Measurements from ENCODE around the gene SPPL2B.

Gene SPPL2B

GRCh38 chr19:2312820-2313501 lies 15.5 kb upstream of the SPPL2B start:
- POLR2A ChIA-PET, result no interaction called here
- no peak for TF ChIP-seq ELF4 (IDR thresholded peaks at IDR 0.05)
- TF ChIP-seq NFRKB (IDR thresholded peaks at IDR 0.05), result no peak
- no peak for TF ChIP-seq BHLHE40 (IDR thresholded peaks at IDR 0.05; ENCODE audit: borderline replicate concordance)
- no peak for TF ChIP-seq PKNOX1 (IDR thresholded peaks at IDR 0.05)
- TF ChIP-seq HDGF (IDR thresholded peaks at IDR 0.05; ENCODE audit: borderline replicate concordance), result no peak
- TF ChIP-seq TARDBP (IDR thresholded peaks at IDR 0.05), result no peak
- no peak for TF ChIP-seq FOXM1 (IDR thresholded peaks at IDR 0.05; ENCODE audit: borderline replicate concordance)
- TF ChIP-seq L3MBTL2 (conservative IDR thresholded peaks at IDR 0.05), result no peak
- TF ChIP-seq ZNF384 (IDR thresholded peaks at IDR 0.05), result no peak
- no peak for TF ChIP-seq FOXA1 (IDR thresholded peaks at IDR 0.05)
- no peak for TF ChIP-seq ARNT (IDR thresholded peaks at IDR 0.05)
- no peak for TF ChIP-seq CTBP1 (IDR thresholded peaks at IDR 0.05; ENCODE audit: borderline replicate concordance)
- no peak for DNase-seq (ENCODE audit: extremely low spot score)
- CTCF ChIA-PET, result no interaction called here

GRCh38 chr19:2315121-2315817 lies 13.2 kb upstream of the SPPL2B start:
- ChIA-PET POLR2A (interaction anchor here (0.5 to 1.2 kb wide), 3 partner anchors 12 to 273 kb away, joined by 3 read pairs; no protein-coding TSS in a partner anchor), CTCF (no interaction called here)
- no peak for DNase-seq (ENCODE audit: extremely low spot score)
- no peak for TF ChIP-seq ELF4 (IDR thresholded peaks at IDR 0.05)
- no peak for TF ChIP-seq FOXK2 (IDR thresholded peaks at IDR 0.05)
- TF ChIP-seq CTBP1 (IDR thresholded peaks at IDR 0.05; ENCODE audit: borderline replicate concordance), result no peak
- no peak for TF ChIP-seq HDGF (IDR thresholded peaks at IDR 0.05; ENCODE audit: borderline replicate concordance)
- TF ChIP-seq TARDBP (IDR thresholded peaks at IDR 0.05), result no peak
- TF ChIP-seq SP1 (IDR thresholded peaks at IDR 0.05), result no peak
- TF ChIP-seq BHLHE40 (IDR thresholded peaks at IDR 0.05; ENCODE audit: borderline replicate concordance), result no peak
- no peak for TF ChIP-seq NFRKB (IDR thresholded peaks at IDR 0.05)
- TF ChIP-seq ZNF384 (IDR thresholded peaks at IDR 0.05), result no peak
- no peak for TF ChIP-seq SUZ12 (IDR thresholded peaks at IDR 0.05)
- TF ChIP-seq PKNOX1 (IDR thresholded peaks at IDR 0.05), result no peak

GRCh38 chr19:2315818-2316353 lies 12.6 kb upstream of the SPPL2B start:
- ChIA-PET CTCF (interaction anchor here (0.5 to 1.1 kb wide), 2 partner anchors 14 to 175 kb away, joined by 4 to 5 read pairs; no protein-coding TSS in a partner anchor), POLR2A (interaction anchor here (0.5 to 2.2 kb wide), 3 partner anchors 12 to 273 kb away, joined by 3 to 7 read pairs (median 3); partner anchors contain the start of gene LSM7)
- DNase-seq (ENCODE audit: extremely low spot score), result no peak
- no peak for TF ChIP-seq ARNT (IDR thresholded peaks at IDR 0.05)
- no peak for TF ChIP-seq TARDBP (IDR thresholded peaks at IDR 0.05)
- TF ChIP-seq L3MBTL2 (conservative IDR thresholded peaks at IDR 0.05), result no peak
- no peak for TF ChIP-seq BHLHE40 (IDR thresholded peaks at IDR 0.05; ENCODE audit: borderline replicate concordance)
- no peak for TF ChIP-seq ELF4 (IDR thresholded peaks at IDR 0.05)
- no peak for TF ChIP-seq ZNF384 (IDR thresholded peaks at IDR 0.05)
- no peak for TF ChIP-seq SP1 (IDR thresholded peaks at IDR 0.05)
- no peak for TF ChIP-seq SUZ12 (IDR thresholded peaks at IDR 0.05)
- no peak for TF ChIP-seq FOXA1 (IDR thresholded peaks at IDR 0.05)
- TF ChIP-seq FOXK2 (IDR thresholded peaks at IDR 0.05), result no peak
- TF ChIP-seq CTBP1 (IDR thresholded peaks at IDR 0.05; ENCODE audit: borderline replicate concordance), result no peak
- TF ChIP-seq FOXM1 (IDR thresholded peaks at IDR 0.05; ENCODE audit: borderline replicate concordance), result no peak
- no peak for TF ChIP-seq HDGF (IDR thresholded peaks at IDR 0.05; ENCODE audit: borderline replicate concordance)
- TF ChIP-seq NFRKB (IDR thresholded peaks at IDR 0.05), result no peak
- no peak for TF ChIP-seq LEF1 (IDR thresholded peaks at IDR 0.05; ENCODE audit: borderline replicate concordance)

- ChIA-PET POLR2A (interaction anchor here (2.2 kb wide), 1 partner anchor 10 kb away, joined by 7 read pairs; the partner anchor contains the start of gene LSM7), CTCF (interaction anchor here (0.6 kb wide), 1 partner anchor 165 kb away, joined by 3 read pairs; no protein-coding TSS in a partner anchor)
- DNase-seq (ENCODE audit: extremely low spot score), result no peak
- TF ChIP-seq SUZ12 (IDR thresholded peaks at IDR 0.05) (no peak), BHLHE40 (IDR thresholded peaks at IDR 0.05; ENCODE audit: borderline replicate concordance) (no peak), ARNT (IDR thresholded peaks at IDR 0.05) (no peak), ZNF384 (IDR thresholded peaks at IDR 0.05) (no peak), SP1 (IDR thresholded peaks at IDR 0.05) (no peak)
These were observed 11.2 kb upstream of the SPPL2B start for GRCh38 chr19:2317300-2317699.

- no peak for DNase-seq (ENCODE audit: extremely low spot score)
- TF ChIP-seq L3MBTL2 (conservative IDR thresholded peaks at IDR 0.05) (no peak), ARNT (IDR thresholded peaks at IDR 0.05) (no peak), ZNF384 (IDR thresholded peaks at IDR 0.05) (no peak), SP1 (IDR thresholded peaks at IDR 0.05) (no peak), SUZ12 (IDR thresholded peaks at IDR 0.05) (no peak), FOXK2 (IDR thresholded peaks at IDR 0.05) (no peak), BHLHE40 (IDR thresholded peaks at IDR 0.05; ENCODE audit: borderline replicate concordance) (no peak), PKNOX1 (IDR thresholded peaks at IDR 0.05) (no peak), FOXA1 (IDR thresholded peaks at IDR 0.05) (no peak), FOXM1 (IDR thresholded peaks at IDR 0.05; ENCODE audit: borderline replicate concordance) (no peak), LEF1 (IDR thresholded peaks at IDR 0.05; ENCODE audit: borderline replicate concordance) (no peak), TARDBP (IDR thresholded peaks at IDR 0.05) (no peak), ELF4 (IDR thresholded peaks at IDR 0.05) (no peak), HDGF (IDR thresholded peaks at IDR 0.05; ENCODE audit: borderline replicate concordance) (no peak), NFRKB (IDR thresholded peaks at IDR 0.05) (no peak), CTBP1 (IDR thresholded peaks at IDR 0.05; ENCODE audit: borderline replicate concordance) (no peak)
- ChIA-PET CTCF (no interaction called here), POLR2A (interaction anchor here (2.2 kb wide), 1 partner anchor 10 kb away, joined by 7 read pairs; the partner anchor contains the start of gene LSM7)
These were observed 10.7 kb upstream of the SPPL2B start for GRCh38 chr19:2317756-2318155.
